Endothelial cell of umbilical vein (primary cell): ENCODE data around the gene CHML. TPM values are rescaled to one million over a fixed set of nuclear protein-coding genes. Genes with fewer than 3 reads are reported as not detected.

ENCODE experiments used
- BruUV-seq: library from RNA; stranded (reverse); fragments of 400-500 nt; replicated peaks from 2 replicates; lab custom pipeline; 2021; lab: Mats Ljungman, UMichigan
- CTCF ChIA-PET: fragments of 300-600, 350-600 bp; sonication (Branson Sonifier 250); formaldehyde crosslinking; loops from one replicate; lab custom pipeline; 2021; ENCODE audit warnings: antibody characterized with exemption, inconsistent platforms; lab: Charles Lee
- POLR2A ChIA-PET: fragments of 300-600, 350-600 bp; sonication (Branson Sonifier 250); formaldehyde crosslinking; loops from one replicate; lab custom pipeline; 2021; ENCODE audit warnings: antibody characterized with exemption, inconsistent platforms; lab: Charles Lee
- DNase-seq: peaks from one replicate; pipeline ENCODE4 v3.0.0-alpha.2; 2011; ENCODE audit warnings: low read depth, low spot score
- FAIRE-seq: peaks from 2 replicates; lab custom pipeline; 2011; peaks lifted over from hg19 to GRCh38; lab: Jason Lieb, UNC
- H2AFZ ChIP-seq: 2 replicates; pipeline ENCODE4 v1.6.0; 2012; ENCODE audit warnings: low read depth, low read length, control low read depth, inconsistent platforms
- H3K27ac ChIP-seq: 2 replicates; pipeline ENCODE4 v1.5.1; 2011; ENCODE audit warnings: low read depth, mild to moderate bottlenecking, control low read depth, low read length, moderate library complexity; ENCODE audit not compliant: insufficient read depth
- H3K27me3 ChIP-seq, 2 experiments: 2 replicates each; pipeline versions ENCODE4 v1.6.0 to v1.6.1; 2011; ENCODE audit warnings: low read length in 2 of 2, mixed read lengths in 1 of 2; ENCODE audit not compliant: control insufficient read depth in 2 of 2, insufficient read depth in 2 of 2
- H3K36me3 ChIP-seq, 2 experiments: 2 replicates in 1 of 2; 3 replicates in 1 of 2; pipeline ENCODE4 v1.5.1; 2011; ENCODE audit warnings: low read length in 2 of 2, mild to moderate bottlenecking in 1 of 2, moderate library complexity in 1 of 2; ENCODE audit not compliant: control insufficient read depth in 2 of 2, insufficient read depth in 2 of 2; ENCODE audit errors: extremely low read depth in 1 of 2
- H3K4me1 ChIP-seq: 3 replicates; pipeline ENCODE4 v1.5.1; 2011; ENCODE audit warnings: mild to moderate bottlenecking, low read length; ENCODE audit not compliant: control insufficient read depth, insufficient read depth; ENCODE audit errors: extremely low read depth
- H3K4me2 ChIP-seq: 2 replicates; pipeline ENCODE4 v1.6.1; 2011; ENCODE audit warnings: low read length, control low read depth, mixed read lengths; ENCODE audit not compliant: insufficient read depth
- H3K4me3 ChIP-seq, 3 experiments: fragments of 200-600 bp in 1 of 3; sonication (generic), shearing (Covaris generic) in 1 of 3; replicated peaks in 1 of 3; 2 replicates each; pipeline ENCODE4 v1.5.1; 2011 to 2016; ENCODE audit warnings: control low read depth in 3 of 3, low read length in 3 of 3, mild to moderate bottlenecking in 2 of 3, inconsistent platforms in 1 of 3, low read depth in 1 of 3, moderate library complexity in 1 of 3; ENCODE audit not compliant: insufficient read depth in 1 of 3
- H3K79me2 ChIP-seq: 2 replicates; pipeline ENCODE4 v1.6.0; 2012; ENCODE audit warnings: low read length, inconsistent platforms; ENCODE audit not compliant: control insufficient read depth, insufficient read depth
- H3K9ac ChIP-seq: replicated peaks from 2 replicates; pipeline ENCODE3; 2011; ENCODE audit warnings: low read length, control low read depth; ENCODE audit not compliant: insufficient read depth; ENCODE audit errors: extremely low read depth
- H3K9me1 ChIP-seq: replicated peaks from 3 replicates; pipeline ENCODE4 v1.6.0; 2011; ENCODE audit warnings: mild to moderate bottlenecking, low read length; ENCODE audit not compliant: control insufficient read depth, insufficient read depth; ENCODE audit errors: extremely low read depth
- H3K9me3 ChIP-seq: replicated peaks from 2 replicates; pipeline ENCODE4 v1.5.1; 2012; ENCODE audit warnings: low read length, inconsistent platforms; ENCODE audit not compliant: control insufficient read depth, insufficient read depth
- H4K20me1 ChIP-seq: replicated peaks from 2 replicates; pipeline ENCODE3; 2011; ENCODE audit warnings: mild to moderate bottlenecking, low read length; ENCODE audit not compliant: control insufficient read depth, insufficient read depth; ENCODE audit errors: extremely low read depth
- CTCF ChIP-seq, 2 donors: IDR thresholded peaks; 1 replicate in 1 of 2; 2 replicates in 1 of 2; pipeline ENCODE4 v1.5.1; 2011; ENCODE audit warnings: low read length in 2 of 2, mild to moderate bottlenecking in 2 of 2, moderate library complexity in 2 of 2, control low read depth in 1 of 2, inconsistent platforms in 1 of 2, low read depth in 1 of 2; ENCODE audit not compliant: insufficient read depth in 1 of 2; ENCODE audit errors: extremely low read depth in 1 of 2
- EZH2 ChIP-seq: IDR thresholded peaks from 2 replicates; pipeline ENCODE4 v1.6.1; 2012; ENCODE audit warnings: borderline replicate concordance, low read depth, mild to moderate bottlenecking, moderate library complexity, low read length, inconsistent platforms; ENCODE audit not compliant: severe bottlenecking
- FOS ChIP-seq: IDR thresholded peaks from 2 replicates; pipeline ENCODE4 v1.6.1; 2011; ENCODE audit warnings: mild to moderate bottlenecking, low read length, moderate library complexity, borderline replicate concordance; ENCODE audit not compliant: insufficient read depth
- GATA2 ChIP-seq: IDR thresholded peaks from 2 replicates; pipeline ENCODE4 v1.7.0; 2011; ENCODE audit warnings: low read depth, mild to moderate bottlenecking, moderate library complexity, mixed read lengths, low read length; ENCODE audit not compliant: insufficient read length, insufficient read depth
- JUN ChIP-seq: IDR thresholded peaks from 2 replicates; pipeline ENCODE4 v1.6.1; 2011; ENCODE audit warnings: borderline replicate concordance, low read depth; ENCODE audit not compliant: insufficient read length, insufficient read depth
- MAX ChIP-seq: IDR thresholded peaks from 2 replicates; pipeline ENCODE4 v1.6.1; 2011; ENCODE audit not compliant: insufficient read depth, insufficient read length
- MYC ChIP-seq: IDR thresholded peaks from one replicate; pipeline ENCODE4 v1.6.1; 2011; ENCODE audit warnings: mild to moderate bottlenecking, low read depth, low read length
- POLR2A ChIP-seq: IDR thresholded peaks from 2 replicates; pipeline ENCODE4 v1.6.1; 2012; ENCODE audit warnings: low read depth, mild to moderate bottlenecking, control low read depth, low read length
- POLR2AphosphoS5 ChIP-seq: IDR thresholded peaks from 2 replicates; pipeline ENCODE4 v1.6.1; 2012; ENCODE audit warnings: low read depth, mild to moderate bottlenecking, control low read depth, low read length, moderate library complexity; ENCODE audit not compliant: insufficient read depth
- dilution Hi-C: fragments of 300-500 bp; cut with MboI; formaldehyde crosslinking; loops from one replicate; pipeline ENCODE4 v1.15.0; 2019; ENCODE audit warnings: low sequenced_read_pairs; ENCODE audit not compliant: extremely low pct_ligation_motif_present
- intact Hi-C: fragments of 100-400 bp; cut with micrococcal nuclease; formaldehyde crosslinking; loops from one replicate; pipeline ENCODE4 v1.10.0; 2022
- polyA plus RNA-seq, 4 experiments: library from polyadenylated mRNA; depleted of rRNA in 3 of 4; stranded (reverse) in 3 of 4; unstranded in 1 of 4; fragments of >200 nt; gene quantifications; 2 replicates each; pipeline versions ENCODE4 v1.2.1 to v1.2.3, GENCODE V29; 2011 to 2012; ENCODE audit warnings: missing spikeins in 1 of 4
- total RNA-seq: library from RNA; stranded (reverse); gene quantifications from 2 replicates; pipeline ENCODE4 v1.2.3, GENCODE V29; 2021

Gene CHML
- total and polyA plus RNA-seq, 2 donors (not counting 3 experiments of a cell fraction or from before 2014, with no cell fraction given), result 3.3 to 22.3 TPM

- no peak for FAIRE-seq
- no TSS peak for BruUV-seq
- H3K36me3 ChIP-seq, result no peaks in the 10 kb centered on the region
- no peak overlapping the region for H3K9ac ChIP-seq
- no peaks in the 10 kb centered on the region for H4K20me1 ChIP-seq
- no peaks in the 10 kb centered on the region for H3K79me2 ChIP-seq
- H3K4me3 ChIP-seq, result no peak overlapping the region
- DNase-seq, result no peak
- no peak overlapping the region for H3K4me2 ChIP-seq
- H3K9me1 ChIP-seq, result no peaks in the 10 kb centered on the region
- TF ChIP-seq POLR2AphosphoS5 (no peak), MAX (no peak), CTCF (IDR thresholded peaks at IDR 0.05; ENCODE audit: extremely low read depth in 1 of 2, insufficient read depth in 1 of 2, low read depth in 1 of 2, low read length in 2 of 2) (no peak), POLR2A (no peak), EZH2 (no peak), MYC (no peak), FOS (no peak), JUN (no peak), GATA2 (no peak)
- POLR2A ChIA-PET, result no interaction called here
- CTCF ChIA-PET, result no interaction called here
- H3K4me1 ChIP-seq, result peaks cover 7% of the 10 kb centered on the region
- H3K9me3 ChIP-seq, result no peaks in the 10 kb centered on the region
- intact Hi-C loops, result no loop called here
- H3K27ac ChIP-seq, result no peak overlapping the region
- H2AFZ ChIP-seq, result no peak overlapping the region
- dilution Hi-C loops, result no loop called here
- no peaks in the 10 kb centered on the region for H3K27me3 ChIP-seq
Measured at GRCh38 chr1:241603731-241604245, 36.4 kb downstream of the CHML start.
